HG02852 (cell line): ENCODE results near the gene KRTAP9-9.
"Not testable (repeated sequence)": the region's sequence is repeated elsewhere in the genome, so short reads cannot be mapped to it uniquely, and the experiment has no call there.

Experiments
- ATAC-seq: cut with Tn5 transposase; IDR thresholded peaks from one replicate; pipeline ENCODE4 v1.9.1; 2021; ENCODE audit warnings: mild to moderate bottlenecking, moderate library complexity; ENCODE audit not compliant: unreplicated experiment

The KRTAP9-9 gene

DNA sequence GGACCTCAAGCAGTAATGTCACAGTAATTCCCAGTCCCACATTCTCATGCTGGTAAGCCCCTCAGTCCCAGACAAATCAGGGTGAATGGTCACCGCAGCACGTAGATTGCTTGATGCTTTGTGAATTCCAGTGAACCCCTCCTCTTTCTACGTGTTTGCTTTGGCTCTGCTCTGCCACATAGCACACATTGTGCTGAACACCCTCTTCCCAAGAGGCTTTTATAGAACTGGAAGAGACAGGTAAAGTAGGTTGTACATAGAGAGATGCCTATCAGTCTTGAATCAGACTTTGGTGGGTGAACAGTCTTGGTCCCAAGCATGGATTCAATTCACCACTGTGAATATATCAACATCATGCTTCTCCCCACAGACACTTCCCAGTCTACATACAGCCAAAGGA lies 9.4 kb downstream of the KRTAP9-9 start:
- no peak for ATAC-seq

DNA sequence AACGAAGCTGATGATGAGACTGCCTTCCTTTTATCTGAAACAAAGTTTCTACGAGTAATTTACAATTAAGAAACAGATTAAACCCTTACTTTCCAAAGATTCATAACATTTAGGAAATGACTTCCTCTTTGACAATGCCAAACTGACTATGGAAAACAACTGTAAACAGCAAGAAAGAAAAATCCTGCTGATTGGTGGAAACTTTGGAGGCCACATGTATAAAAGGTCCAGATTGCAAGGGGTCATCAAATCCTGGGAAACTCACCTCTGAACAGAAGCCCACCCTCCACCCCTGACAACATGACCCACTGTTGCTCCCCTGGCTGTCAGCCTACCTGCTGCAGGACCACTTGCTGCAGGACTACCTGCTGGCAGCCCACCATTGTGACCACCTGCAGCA lies 9.9 kb downstream of the KRTAP9-9 start, which contains the start of gene KRTAP9-6:
Gene KRTAP9-6, plus strand, starts transcription at position 301 of the 400 bp plus-strand sequence. Its CDS starts 0 bp downstream, at position 301.
- no peak for ATAC-seq

DNA sequence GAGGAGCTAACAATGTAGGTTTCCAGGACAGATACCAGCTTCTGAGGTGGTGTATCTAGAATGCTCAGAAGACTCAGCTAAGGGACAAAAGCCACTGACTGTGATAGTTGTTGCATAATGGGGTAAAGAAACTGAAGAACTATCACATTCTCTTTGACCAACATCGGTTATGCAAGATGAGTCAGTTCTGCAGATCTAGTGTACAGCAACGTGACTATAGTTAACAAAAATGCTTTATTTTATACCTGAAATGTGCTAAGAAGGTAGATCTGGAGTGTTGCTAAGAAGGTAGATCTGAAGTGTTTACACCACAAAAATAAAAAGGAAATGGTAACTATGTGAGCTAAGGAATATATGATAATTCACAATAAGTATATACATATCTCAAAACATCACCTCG lies 12.5 kb downstream of the KRTAP9-9 start:
- ATAC-seq = no peak

GRCh38 chr17:41271323-41271722 lies 16.1 kb downstream of the KRTAP9-9 start:
- ATAC-seq = not testable (repeated sequence)

- no peak for ATAC-seq
Observed at GRCh38 chr17:41271858-41272257, 16.7 kb downstream of the KRTAP9-9 start.

- ATAC-seq = not testable (repeated sequence)
Observed at GRCh38 chr17:41275648-41276190, 20.5 kb downstream of the KRTAP9-9 start, which contains the start of gene KRTAP9-7. TSS of gene KRTAP9-7 (plus strand) at chr17:41275698. CDS start at chr17:41275698, 0 bp downstream.

GRCh38 chr17:41278176-41278955 lies 23.2 kb downstream of the KRTAP9-9 start:
- no peak for ATAC-seq

GRCh38 chr17:41284043-41284442 lies 28.9 kb downstream of the KRTAP9-9 start:
- ATAC-seq = no peak

GRCh38 chr17:41284546-41284945 lies 29.4 kb downstream of the KRTAP9-9 start:
- ATAC-seq = no peak

DNA sequence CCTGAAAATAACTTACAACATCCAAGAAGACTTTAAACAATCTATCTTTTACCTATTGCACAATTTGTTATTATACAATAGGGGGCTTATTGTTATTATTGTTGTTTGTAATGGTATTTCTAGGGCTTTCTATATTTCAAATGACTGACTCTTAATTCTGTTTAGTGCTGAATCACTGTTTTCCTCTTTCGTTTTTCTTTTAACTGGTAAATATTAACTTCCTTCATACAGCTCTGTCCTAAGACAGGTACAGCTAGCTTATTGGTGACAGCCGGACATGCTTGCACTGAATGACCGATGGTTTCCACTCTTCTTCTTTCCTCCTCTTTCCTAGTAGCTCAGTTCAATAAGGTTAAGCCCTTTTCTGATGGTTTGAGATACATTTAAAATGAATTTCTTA lies 31.9 kb downstream of the KRTAP9-9 start:
- no peak for ATAC-seq

GRCh38 chr17:41294016-41294415 lies 38.8 kb downstream of the KRTAP9-9 start:
- ATAC-seq = no peak

DNA sequence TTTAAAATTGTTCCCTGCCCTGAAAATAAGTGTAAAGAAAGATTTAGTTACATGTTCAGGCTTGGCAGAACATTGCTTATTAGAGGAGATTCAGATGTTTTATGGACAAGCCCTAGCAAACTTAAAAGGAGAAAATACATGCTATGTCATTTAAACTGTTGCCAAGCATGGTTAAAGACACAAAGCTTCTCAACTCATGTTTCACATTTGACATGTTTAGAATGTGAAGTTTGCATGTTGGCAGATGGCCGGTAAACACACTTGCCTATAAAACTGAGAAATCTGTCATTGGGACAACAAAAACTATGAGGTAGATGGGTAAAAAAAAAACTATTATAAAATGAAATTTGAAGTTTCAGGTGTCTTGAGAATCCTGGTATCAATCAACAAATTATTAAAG lies 41.7 kb downstream of the KRTAP9-9 start:
- ATAC-seq = no peak

GRCh38 chr17:41298458-41299135 lies 43.4 kb downstream of the KRTAP9-9 start:
- ATAC-seq = no peak

- ATAC-seq = no peak
Observed at GRCh38 chr17:41301204-41301790, 46.1 kb downstream of the KRTAP9-9 start.

- no peak for ATAC-seq
Observed at GRCh38 chr17:41301916-41302901, 47.0 kb downstream of the KRTAP9-9 start, which contains the start of gene KRTAP29-1. TSS of gene KRTAP29-1 (minus strand) at chr17:41302851. CDS start at chr17:41302851, 0 bp downstream.

GRCh38 chr17:41302981-41303380 lies 47.8 kb downstream of the KRTAP9-9 start:
- no peak for ATAC-seq

- no peak for ATAC-seq
Observed at GRCh38 chr17:41304091-41304490, 48.9 kb downstream of the KRTAP9-9 start.
